Kidney (tissue), 14 donors: ENCODE data around the gene CALD1. TPM values are rescaled to one million over a fixed set of nuclear protein-coding genes. Genes with fewer than 3 reads are reported as not detected.

Experiments used
- DNase-seq, 5 donors: peaks; one replicate each; pipeline ENCODE4 v3.0.0-alpha.2; 2013 to 2020
- FAIRE-seq: peaks from 2 replicates; lab custom pipeline; 2012; peaks lifted over from hg19 to GRCh38; lab: Jason Lieb, UNC
- H3K27ac ChIP-seq, 2 donors: one replicate each; pipeline ENCODE4 v1.7.0; 2013; ENCODE audit warnings: low read depth in 2 of 2, low read length in 2 of 2, inconsistent platforms in 1 of 2
- H3K27me3 ChIP-seq: one replicate; pipeline ENCODE4 v1.7.1; 2013; ENCODE audit warnings: low read length, inconsistent platforms; ENCODE audit not compliant: control insufficient read depth, insufficient read depth
- H3K36me3 ChIP-seq, 3 donors: one replicate each; pipeline versions ENCODE4 v1.7.0 to v1.7.1; 2013; ENCODE audit warnings: low read length in 3 of 3, control low read depth in 1 of 3, inconsistent platforms in 1 of 3; ENCODE audit not compliant: insufficient read depth in 3 of 3, control insufficient read depth in 2 of 3
- H3K4me1 ChIP-seq, 3 donors: one replicate each; pipeline versions ENCODE4 v1.7.0 to v1.7.1; 2013; ENCODE audit warnings: low read length in 3 of 3, inconsistent platforms in 1 of 3, low read depth in 1 of 3; ENCODE audit not compliant: control insufficient read depth in 2 of 3, insufficient read depth in 2 of 3
- H3K4me3 ChIP-seq, 3 donors: one replicate each; pipeline versions ENCODE4 v1.7.0 to v1.8.1; 2013; ENCODE audit warnings: low read length in 3 of 3, control low read depth in 1 of 3, inconsistent platforms in 1 of 3
- H3K9ac ChIP-seq, 3 donors: one replicate each; pipeline versions ENCODE4 v1.7.0 to v1.7.1; 2013; ENCODE audit warnings: low read length in 3 of 3, control low read depth in 1 of 3, inconsistent platforms in 1 of 3
- H3K9me3 ChIP-seq, 3 donors: one replicate each; pipeline versions ENCODE4 v1.7.0 to v1.7.1; 2013; ENCODE audit warnings: low read length in 3 of 3, control low read depth in 1 of 3, inconsistent platforms in 1 of 3; ENCODE audit not compliant: control insufficient read depth in 2 of 3, insufficient read depth in 1 of 3
- CTCF ChIP-seq: IDR thresholded peaks from 3 replicates; pipeline ENCODE4 v1.5.1; 2012; ENCODE audit warnings: mild to moderate bottlenecking, moderate library complexity, borderline replicate concordance; ENCODE audit not compliant: insufficient read depth; ENCODE audit errors: extremely low read depth
- intact Hi-C: fragments of 100-400 bp; cut with DNase I; formaldehyde crosslinking; loops from one replicate; pipeline ENCODE4 v1.11.1; 2022
- polyA plus RNA-seq: library from polyadenylated mRNA; stranded (reverse); fragments of 350-450 nt; fragmentation: Illumina TruSeq; extraction: RNeasy Lipid Tissue Mini Kit (QIAGEN cat#74804); gene quantifications from one replicate; pipeline ENCODE4 v1.2.3, GENCODE V29; 2014; ENCODE audit warnings: low read depth, low replicate concordance; ENCODE audit not compliant: insufficient read depth
- total RNA-seq: library from RNA; stranded (reverse); fragmentation: NEBNext Ultra II Directional; extraction: Animal tissue kit (Norgen Biotek cat#: 25700); gene quantifications from one replicate; pipeline ENCODE4 v1.2.1, GENCODE V29; 2021
- donor health status: control.
- donor health status: control.
- donor health status: control.
- donor health status: control.
- donor health status: control.
- donor health status: DM: yes; HTN: yes; CAD: no.
- donor health status: Normal renal cell carcinoma (clear cell type).

Gene CALD1
- total and polyA plus RNA-seq, 2 donors from 2014 or later: 72.7 to 218 TPM

- no peak overlapping the region for H3K4me3 ChIP-seq
- TF ChIP-seq CTCF: no peak
Measured at GRCh38 chr7:134856091-134856490, 76.7 kb downstream of the CALD1 start.

GRCh38 chr7:134856691-134857090 lies 77.3 kb downstream of the CALD1 start:
- peaks cover 0 to 11% (median 3%) of the 10 kb centered on the region in 3 donors for H3K4me1 ChIP-seq
- no peak overlapping the region for H3K9ac ChIP-seq
- FAIRE-seq (no peak), DNase-seq (peak in 2 of 5 donors; percentile 40 to 81)
- no peaks in the 10 kb centered on the region for H3K27me3 ChIP-seq
- H3K4me3 ChIP-seq: no peak overlapping the region
- no peaks in the 10 kb centered on the region for H3K36me3 ChIP-seq
- H3K27ac ChIP-seq: no peak overlapping the region
- intact Hi-C loops: no loop called here
- H3K9me3 ChIP-seq: no peaks in the 10 kb centered on the region
- TF ChIP-seq CTCF: no peak

More at GRCh38 chr7:134856091-134856490, 76.7 kb downstream of the CALD1 start:
- DNase-seq: no peak
- intact Hi-C loops: no loop called here
- no peaks in the 10 kb centered on the region for H3K9me3 ChIP-seq
- no peaks in the 10 kb centered on the region for H3K27me3 ChIP-seq
- no peaks in the 10 kb centered on the region for H3K36me3 ChIP-seq
- peak overlapping the region in 1 of 2 donors; percentile 8 for H3K27ac ChIP-seq
- no peak overlapping the region for H3K9ac ChIP-seq
- peaks cover 0 to 14% (median 3%) of the 10 kb centered on the region in 3 donors for H3K4me1 ChIP-seq
- FAIRE-seq: no peak

DNA sequence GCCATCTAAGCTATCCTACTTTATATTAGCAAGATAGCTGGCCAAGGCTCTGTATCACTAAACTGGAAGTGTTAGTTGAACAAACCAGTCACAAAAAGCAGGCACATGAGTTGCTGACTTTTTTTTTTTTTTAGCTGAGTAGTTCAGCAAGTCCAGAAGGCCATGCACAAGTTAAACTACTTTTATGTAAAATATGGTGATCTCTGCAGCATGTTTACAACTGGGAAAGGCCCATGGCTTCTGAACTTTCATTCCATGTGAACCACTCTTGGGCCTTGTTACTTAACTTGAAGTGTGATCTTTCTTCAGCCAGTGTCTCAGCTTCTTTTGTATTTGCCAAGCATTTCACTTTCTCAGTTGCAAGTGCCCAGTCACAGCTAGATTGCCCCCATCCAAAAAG lies 78.5 kb downstream of the CALD1 start:
- Histone ChIP-seq H3K27ac (no peak overlapping the region), H3K36me3 (no peaks in the 10 kb centered on the region), H3K27me3 (no peaks in the 10 kb centered on the region), H3K4me1 (peaks cover 0 to 11% (median 3%) of the 10 kb centered on the region in 3 donors), H3K9ac (no peak overlapping the region), H3K4me3 (no peak overlapping the region), H3K9me3 (no peaks in the 10 kb centered on the region)
- FAIRE-seq (no peak), DNase-seq (no peak)
- intact Hi-C loops: no loop called here
- no peak for TF ChIP-seq CTCF

DNA sequence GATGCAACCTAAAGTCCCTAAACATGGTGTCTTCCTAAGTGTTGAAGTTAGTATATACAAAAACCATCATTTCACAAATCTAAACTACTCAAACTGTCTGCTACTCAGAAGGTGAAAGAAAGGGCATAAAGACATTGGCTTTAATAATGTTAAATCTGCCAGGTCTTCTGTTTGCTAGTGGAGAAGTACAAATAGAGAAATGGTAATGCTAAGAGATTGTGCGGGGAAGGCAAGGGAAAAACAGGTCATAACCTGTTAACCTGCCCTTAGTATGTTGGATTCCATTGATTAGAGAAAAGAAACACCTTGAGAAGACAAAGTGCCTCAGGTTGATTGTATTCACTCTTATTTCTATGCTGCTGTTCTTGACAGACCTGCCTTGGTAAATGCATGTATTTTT lies 80.3 kb downstream of the CALD1 start:
- Histone ChIP-seq H3K9me3 (no peaks in the 10 kb centered on the region), H3K36me3 (no peaks in the 10 kb centered on the region), H3K9ac (no peak overlapping the region), H3K27me3 (no peaks in the 10 kb centered on the region), H3K4me3 (no peak overlapping the region), H3K4me1 (peaks cover 0 to 8% (median 3%) of the 10 kb centered on the region in 3 donors), H3K27ac (no peak overlapping the region)
- no peak for TF ChIP-seq CTCF
- no peak for FAIRE-seq
- intact Hi-C loops: no loop called here
- no peak for DNase-seq
